ENCODE results near the gene CHMP5. TPM values are rescaled to one million over a fixed set of nuclear protein-coding genes. Genes with fewer than 3 reads are reported as not detected.

Gene CHMP5
- total and polyA plus RNA-seq, 10 of the 15 experiments (the other 5 are each of a cell fraction or from before 2014, with no cell fraction given), result 40.3 to 179 (median 78.6) TPM

DNA sequence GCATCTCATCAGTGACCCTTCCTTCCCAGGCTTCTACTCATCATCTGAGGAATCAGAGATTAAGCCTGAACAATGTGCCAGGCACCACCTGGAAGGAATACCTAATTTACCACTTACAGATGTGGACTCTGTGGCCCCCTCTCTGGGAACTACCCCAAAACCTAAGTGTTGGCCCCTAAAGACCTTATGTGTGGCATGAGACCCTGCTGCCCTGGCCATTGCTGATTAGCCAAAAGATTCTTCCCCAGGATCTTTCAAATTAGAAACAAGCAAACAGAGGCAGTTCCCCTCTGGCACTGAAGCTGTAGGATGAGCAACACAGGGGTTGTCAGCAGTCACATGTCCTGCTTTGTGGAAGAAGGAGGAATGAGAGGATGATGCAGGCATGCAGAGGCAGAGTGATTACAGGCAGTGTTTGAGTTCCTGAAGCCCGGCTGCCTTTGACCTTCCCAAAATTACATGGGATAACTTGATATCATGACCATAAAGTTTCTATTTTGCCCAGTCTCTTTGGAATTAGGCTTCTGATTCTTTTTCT, 14.3 kb upstream of the CHMP5 start:
- Histone ChIP-seq H3K4me1 (ENCODE audit: control insufficient read depth, insufficient read depth, low read length) (peaks cover 16% of the 10 kb centered on the region), H4K20me1 (ENCODE audit: control insufficient read depth, insufficient read depth) (no peaks in the 10 kb centered on the region), H3K4me2 (ENCODE audit: control insufficient read depth, insufficient read depth) (no peak overlapping the region), H2AFZ (ENCODE audit: control insufficient read depth, low read depth, low read length) (no peak overlapping the region), H3K36me3 (ENCODE audit: control insufficient read depth in 2 of 2, insufficient read depth in 2 of 2, low read length in 1 of 2) (peaks cover 12 to 18% of the 10 kb centered on the region in 2 experiments), H3K9ac (ENCODE audit: control insufficient read depth, insufficient read depth, low read length) (no peak overlapping the region; the same call in 1 of the 2 replicates), H3K9me3 (replicated peaks; ENCODE audit: control insufficient read depth, insufficient read depth, low read length) (no peaks in the 10 kb centered on the region), H3K27me3 (replicated peaks in 1 of 2; ENCODE audit: control insufficient read depth in 2 of 2, insufficient read depth in 2 of 2, low read length in 1 of 2) (no peaks in the 10 kb centered on the region), H3K79me2 (ENCODE audit: control insufficient read depth, insufficient read depth, low read length) (no peaks in the 10 kb centered on the region), H3K27ac (ENCODE audit: control insufficient read depth, insufficient read depth) (no peak overlapping the region), H3K4me3 (no peak overlapping the region)
- BruUV-seq (replicated peaks), result no TSS peak
- ChIA-PET SMC1A (ENCODE audit: uncharacterized antibody, unreplicated experiment) (no interaction called here), POLR2A (no interaction called here), RAD21 (ENCODE audit: unreplicated experiment) (no interaction called here), CTCF (no interaction called here)
- TF ChIP-seq JUNB (IDR thresholded peaks at IDR 0.05) (no peak), TAF1 (IDR thresholded peaks at IDR 0.05; ENCODE audit: borderline replicate concordance, low read depth, low read length) (no peak), POLR2A (IDR thresholded peaks at IDR 0.05; ENCODE audit: low read depth, low read length) (0 out of 2 replicates have a peak, but pooled peaks have one; percentile 27), BRCA1 (IDR thresholded peaks at IDR 0.05; ENCODE audit: low read depth, low read length) (no peak), CREB1 (IDR thresholded peaks at IDR 0.05; ENCODE audit: low read depth) (no peak), FOXM1 (IDR thresholded peaks at IDR 0.05; ENCODE audit: low read depth, low read length) (no peak)
- DNase-seq (ENCODE audit: low read depth, low spot score), result no peak
- intact Hi-C loops (cut with micrococcal nuclease; ENCODE audit: unreplicated experiment) (no loop called here), in situ Hi-C loops (cut with MboI) (no loop called here)
- WGBS (ENCODE audit: insufficient coverage, insufficient replicate concordance, low lambda C conversion rate, missing lambda C conversion rate), result 100% methylated on average over 1 of the region's 1 CpG
- no peak for ATAC-seq
- FAIRE-seq, result no peak

DNA sequence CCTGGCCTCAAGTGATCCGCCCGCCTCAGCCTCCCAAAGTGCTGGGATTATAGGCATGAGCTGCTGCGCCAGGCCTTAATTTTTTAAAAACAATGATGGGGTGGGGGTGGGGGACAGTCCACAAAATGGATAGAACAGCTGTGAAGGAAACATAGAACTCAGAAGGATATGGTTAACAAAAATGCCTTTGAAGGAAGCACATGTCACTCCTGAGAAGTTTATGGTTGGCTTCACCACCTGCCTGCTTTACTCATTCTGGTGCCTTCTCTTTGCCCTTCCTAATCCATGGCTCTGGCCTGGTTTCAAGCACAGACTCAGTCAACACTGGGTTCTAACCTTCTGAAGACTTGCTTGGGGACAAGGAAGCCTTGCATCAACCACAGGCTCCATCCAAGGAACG, 10.6 kb upstream of the CHMP5 start:
- H3K36me3 ChIP-seq (ENCODE audit: control insufficient read depth in 2 of 2, insufficient read depth in 2 of 2, low read length in 1 of 2), result peaks cover 22 to 32% of the 10 kb centered on the region in 2 experiments
- H3K27ac ChIP-seq (ENCODE audit: control insufficient read depth, insufficient read depth), result no peak overlapping the region
- in situ Hi-C loops (cut with MboI) (no loop called here), intact Hi-C loops (cut with micrococcal nuclease; ENCODE audit: unreplicated experiment) (no loop called here)
- RAD21 ChIA-PET (ENCODE audit: unreplicated experiment), result interaction anchor here (1.7 kb wide), 1 partner anchor 28 kb away, joined by 4 read pairs; no protein-coding TSS in a partner anchor
- BruUV-seq (replicated peaks), result no TSS peak
- WGBS (ENCODE audit: insufficient coverage, insufficient replicate concordance, low lambda C conversion rate, missing lambda C conversion rate), result 99% methylated on average over 4 of the region's 4 CpGs
- no peak overlapping the region for H3K9ac ChIP-seq (ENCODE audit: control insufficient read depth, insufficient read depth, low read length)
- H3K4me1 ChIP-seq (ENCODE audit: control insufficient read depth, insufficient read depth, low read length), result peaks cover 13% of the 10 kb centered on the region
- ATAC-seq (no peak), DNase-seq (ENCODE audit: low read depth, low spot score) (no peak), FAIRE-seq (no peak)
- no peaks in the 10 kb centered on the region for H4K20me1 ChIP-seq (ENCODE audit: control insufficient read depth, insufficient read depth)
- no peaks in the 10 kb centered on the region for H3K79me2 ChIP-seq (ENCODE audit: control insufficient read depth, insufficient read depth, low read length)
- no peaks in the 10 kb centered on the region for H3K27me3 ChIP-seq (replicated peaks in 1 of 2; ENCODE audit: control insufficient read depth in 2 of 2, insufficient read depth in 2 of 2, low read length in 1 of 2)
- TF ChIP-seq ASH2L (IDR thresholded peaks at IDR 0.05; ENCODE audit: borderline replicate concordance, low read depth), result no peak
- no peak for TF ChIP-seq SRF (IDR thresholded peaks at IDR 0.05; ENCODE audit: low read depth in 2 of 2, low read length in 2 of 2)
- H2AFZ ChIP-seq (ENCODE audit: control insufficient read depth, low read depth, low read length), result no peak overlapping the region
- no peak overlapping the region for H3K4me2 ChIP-seq (ENCODE audit: control insufficient read depth, insufficient read depth)
- H3K4me3 ChIP-seq, result no peak overlapping the region
- CTCF ChIA-PET, result interaction anchor here (0.6 kb wide), 1 partner anchor 110 kb away, joined by 3 read pairs; no protein-coding TSS in a partner anchor
- SMC1A ChIA-PET (ENCODE audit: uncharacterized antibody, unreplicated experiment), result no interaction called here
- POLR2A ChIA-PET, result interaction anchor here (0.7 kb wide), 1 partner anchor 22 kb away, joined by 3 read pairs; no protein-coding TSS in a partner anchor
- H3K9me3 ChIP-seq (replicated peaks; ENCODE audit: control insufficient read depth, insufficient read depth, low read length), result no peaks in the 10 kb centered on the region
